GM12874 (cell line): ENCODE measurements around the gene PHYKPL.

ENCODE experiments used
- CTCF ChIP-seq: IDR thresholded peaks from 2 replicates; pipeline ENCODE4 v1.5.1; 2011; ENCODE audit warnings: low read depth, mild to moderate bottlenecking, control low read depth, low read length, moderate library complexity; ENCODE audit not compliant: insufficient read depth

The PHYKPL gene

GRCh38 chr5:178271231-178271630 lies 38.6 kb upstream of the PHYKPL start:
- TF ChIP-seq CTCF, result no peak

GRCh38 chr5:178269499-178269898 lies 36.9 kb upstream of the PHYKPL start:
- no peak for TF ChIP-seq CTCF

- TF ChIP-seq CTCF, result no peak
These were observed 35.3 kb upstream of the PHYKPL start for GRCh38 chr5:178267876-178268275.

- no peak for TF ChIP-seq CTCF
These were observed 34.6 kb upstream of the PHYKPL start for GRCh38 chr5:178267245-178267644.

- no peak for TF ChIP-seq CTCF
These were observed 34.0 kb upstream of the PHYKPL start for GRCh38 chr5:178266581-178266980.

- no peak for TF ChIP-seq CTCF
These were observed 33.1 kb upstream of the PHYKPL start for GRCh38 chr5:178265746-178266145.

GRCh38 chr5:178264044-178264443 lies 31.4 kb upstream of the PHYKPL start:
- TF ChIP-seq CTCF, result no peak
